SW480 (cell line): ENCODE results near the gene ZNF24.

Experiments used
- DNase-seq: peaks from one replicate; pipeline ENCODE4 v3.0.0-alpha.2; 2016; ENCODE audit warnings: low spot score

The ZNF24 gene

GRCh38 chr18:35291166-35291565 lies 53.1 kb downstream of the ZNF24 start:
- no peak for DNase-seq

- peak; percentile 85 for DNase-seq
Measured at GRCh38 chr18:35290094-35290735, 54.0 kb downstream of the ZNF24 start, which contains the start of gene ZSCAN30. TSS of gene ZSCAN30 (minus strand) at chr18:35290229. CDS start at chr18:35264352, 25,877 bp downstream.

- peak; percentile 7 for DNase-seq
Measured at GRCh38 chr18:35289727-35290093, 54.5 kb downstream of the ZNF24 start.

GRCh38 chr18:35289293-35289692 lies 54.9 kb downstream of the ZNF24 start:
- DNase-seq: no peak

- DNase-seq: no peak
Measured at GRCh38 chr18:35284841-35285240, 59.4 kb downstream of the ZNF24 start.

- DNase-seq: no peak
Measured at GRCh38 chr18:35283923-35284794, 60.1 kb downstream of the ZNF24 start.

GRCh38 chr18:35282353-35282752 lies 61.9 kb downstream of the ZNF24 start:
- no peak for DNase-seq
